SK-N-MC (cell line): Measurements from ENCODE around the gene ZDBF2.

Experiments used
- DNase-seq: peaks from one replicate; pipeline ENCODE4 v3.0.0-alpha.2; 2011; ENCODE audit warnings: low read depth, low spot score
- H3K27ac ChIP-seq: fragments of 200-600 bp; sonication (generic); 2 replicates; pipeline ENCODE4 v1.5.1; 2016; ENCODE audit warnings: mixed run types
- H3K36me3 ChIP-seq: fragments of 200-600 bp; sonication (generic); 2 replicates; pipeline ENCODE4 v1.6.1; 2017; ENCODE audit warnings: antibody characterized with exemption, low read length, mixed read lengths; ENCODE audit not compliant: insufficient read depth
- H3K4me3 ChIP-seq: fragments of 200-600 bp; sonication (generic); 2 replicates; pipeline ENCODE4 v1.5.1; 2016
- H3K9ac ChIP-seq: fragments of 200-600 bp; sonication (generic); 2 replicates; pipeline ENCODE4 v1.8.0; 2017; ENCODE audit warnings: mixed run types, mixed read lengths; ENCODE audit not compliant: insufficient read length
- H3K9me3 ChIP-seq: fragments of 200-600 bp; sonication (generic); 2 replicates; pipeline ENCODE4 v1.6.1; 2017; ENCODE audit warnings: low read depth, mild to moderate bottlenecking, antibody characterized with exemption, low read length, moderate library complexity, mixed read lengths
- EZH2 ChIP-seq: fragments of 200-600 bp; sonication (generic); IDR thresholded peaks from one replicate; pipeline ENCODE4 v1.6.1; 2017; ENCODE audit warnings: antibody characterized with exemption
- FOXP2 ChIP-seq: optimal IDR thresholded peaks from 2 replicates; pipeline ENCODE3; 2011; ENCODE audit warnings: mild to moderate bottlenecking, moderate library complexity; ENCODE audit not compliant: insufficient read depth; ENCODE audit errors: extremely low read length, control extremely low read depth
- POLR2AphosphoS5 ChIP-seq: IDR thresholded peaks from 2 replicates; pipeline ENCODE4 v1.6.1; 2012; ENCODE audit warnings: mild to moderate bottlenecking, low read depth, low read length, borderline replicate concordance

ZDBF2 gene

GRCh38 chr2:206267567-206267966 is 6.9 kb upstream of the ZDBF2 start:
- TF ChIP-seq POLR2AphosphoS5, result no peak
- no peak for TF ChIP-seq FOXP2
- no peak for TF ChIP-seq EZH2
- Histone ChIP-seq H3K36me3 (no peaks in the 10 kb centered on the region), H3K9me3 (no peaks in the 10 kb centered on the region), H3K9ac (no peak overlapping the region), H3K4me3 (no peak overlapping the region), H3K27ac (no peak overlapping the region)
- no peak for DNase-seq

- no peak for DNase-seq
- Histone ChIP-seq H3K9ac (no peak overlapping the region), H3K27ac (no peak overlapping the region), H3K4me3 (no peak overlapping the region), H3K36me3 (no peaks in the 10 kb centered on the region), H3K9me3 (no peaks in the 10 kb centered on the region)
- TF ChIP-seq EZH2 (no peak), POLR2AphosphoS5 (no peak), FOXP2 (no peak)
Measured at GRCh38 chr2:206271065-206271464, 3.4 kb upstream of the ZDBF2 start.

- H3K9ac ChIP-seq, result peak overlapping the region; percentile 45
- TF ChIP-seq EZH2, result no peak
- no peak for TF ChIP-seq FOXP2
- TF ChIP-seq POLR2AphosphoS5, result no peak
- H3K27ac ChIP-seq, result no peak overlapping the region
- DNase-seq, result no peak
- H3K4me3 ChIP-seq, result peak overlapping the region; percentile 96
- no peaks in the 10 kb centered on the region for H3K36me3 ChIP-seq
- no peaks in the 10 kb centered on the region for H3K9me3 ChIP-seq
Measured at GRCh38 chr2:206273905-206274304, 558 bp upstream of the ZDBF2 start.

GRCh38 chr2:206275312-206276055 is 1.0 kb downstream of the ZDBF2 start:
- H3K4me3 ChIP-seq, result peak overlapping the region; percentile 96
- H3K27ac ChIP-seq, result no peak overlapping the region
- no peaks in the 10 kb centered on the region for H3K36me3 ChIP-seq
- peak; percentile 14 for DNase-seq
- H3K9ac ChIP-seq, result peak overlapping the region; percentile 81
- TF ChIP-seq FOXP2, result no peak
- TF ChIP-seq POLR2AphosphoS5, result no peak
- TF ChIP-seq EZH2, result no peak
- no peaks in the 10 kb centered on the region for H3K9me3 ChIP-seq

- Histone ChIP-seq H3K27ac (no peak overlapping the region), H3K36me3 (no peaks in the 10 kb centered on the region), H3K9me3 (no peaks in the 10 kb centered on the region), H3K9ac (peak overlapping the region; percentile 81), H3K4me3 (peak overlapping the region; percentile 96)
- TF ChIP-seq FOXP2, result no peak
- no peak for TF ChIP-seq POLR2AphosphoS5
- TF ChIP-seq EZH2, result no peak
- DNase-seq, result no peak
Measured at GRCh38 chr2:206276169-206276942, 1.9 kb downstream of the ZDBF2 start.

- no peak overlapping the region for H3K9ac ChIP-seq
- DNase-seq, result no peak
- H3K27ac ChIP-seq, result no peak overlapping the region
- no peaks in the 10 kb centered on the region for H3K9me3 ChIP-seq
- no peak for TF ChIP-seq FOXP2
- no peak for TF ChIP-seq EZH2
- no peak for TF ChIP-seq POLR2AphosphoS5
- H3K36me3 ChIP-seq, result peaks cover 1% of the 10 kb centered on the region; the same call in 1 of the 2 replicates
- H3K4me3 ChIP-seq, result no peak overlapping the region
Measured at GRCh38 chr2:206277503-206277902, 3.0 kb downstream of the ZDBF2 start.

- TF ChIP-seq POLR2AphosphoS5, result no peak
- no peak for TF ChIP-seq EZH2
- no peak for TF ChIP-seq FOXP2
- Histone ChIP-seq H3K27ac (no peak overlapping the region), H3K9ac (no peak overlapping the region), H3K36me3 (peaks cover 18% of the 10 kb centered on the region; the same call in 1 of the 2 replicates), H3K4me3 (no peak overlapping the region), H3K9me3 (no peaks in the 10 kb centered on the region)
- DNase-seq, result no peak
Measured at GRCh38 chr2:206282746-206283145, 8.3 kb downstream of the ZDBF2 start.

- Histone ChIP-seq H3K4me3 (no peak overlapping the region), H3K9ac (no peak overlapping the region), H3K9me3 (no peaks in the 10 kb centered on the region), H3K36me3 (peaks cover 25% of the 10 kb centered on the region; the same call in 1 of the 2 replicates), H3K27ac (no peak overlapping the region)
- TF ChIP-seq EZH2 (no peak), FOXP2 (no peak), POLR2AphosphoS5 (no peak)
- no peak for DNase-seq
Measured at GRCh38 chr2:206287197-206287596, 12.7 kb downstream of the ZDBF2 start.
